HG03457 (cell line): ENCODE results near the gene GRM3.
A peak's percentile ranks its signal among the peaks of the same experiment; 100 is the strongest.

ENCODE experiments used
- ATAC-seq: cut with Tn5 transposase; IDR thresholded peaks from one replicate; pipeline ENCODE4 v1.9.1; 2021; ENCODE audit warnings: moderate number of reproducible peaks; ENCODE audit not compliant: unreplicated experiment

The GRM3 gene

DNA sequence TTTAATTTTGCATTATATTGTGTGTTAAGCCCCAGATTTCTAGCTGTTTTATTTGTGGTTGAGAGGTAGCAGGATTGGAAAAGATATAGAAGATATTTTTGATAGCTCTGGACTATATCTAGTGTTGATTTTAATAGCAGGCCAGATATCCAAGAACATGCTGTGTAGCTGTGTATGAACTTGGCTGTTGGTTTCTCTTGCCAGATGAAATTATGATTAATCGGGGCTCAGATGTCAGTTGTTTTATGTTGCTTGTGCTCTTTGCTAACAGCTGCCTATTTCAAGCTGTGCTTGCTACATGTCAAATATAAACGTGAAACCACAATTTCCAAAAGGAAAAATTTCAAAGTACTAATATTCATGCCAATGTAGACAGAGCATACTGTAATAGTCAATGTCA lies 141.1 kb downstream of the GRM3 start:
- ATAC-seq = no peak

DNA sequence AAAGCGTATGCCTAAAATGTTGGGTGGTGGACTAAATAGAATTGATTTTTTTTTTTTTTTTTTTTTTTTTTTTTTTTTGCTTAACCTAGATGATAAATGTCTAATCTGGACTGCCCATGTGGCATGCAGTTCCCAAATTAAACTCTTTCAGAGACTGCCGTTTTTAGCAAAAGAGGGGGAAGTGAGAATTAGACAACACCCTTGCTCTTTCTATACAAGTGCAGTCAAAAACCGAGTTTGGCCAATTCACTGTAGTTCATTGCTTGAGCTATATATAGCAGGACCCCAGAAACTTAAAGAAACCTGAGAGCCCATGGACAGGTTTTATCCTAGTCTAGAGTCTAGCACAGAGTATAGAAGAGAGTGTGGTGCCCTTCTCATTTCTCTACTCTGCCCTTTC lies 141.9 kb downstream of the GRM3 start:
- peak; percentile 83 for ATAC-seq

DNA sequence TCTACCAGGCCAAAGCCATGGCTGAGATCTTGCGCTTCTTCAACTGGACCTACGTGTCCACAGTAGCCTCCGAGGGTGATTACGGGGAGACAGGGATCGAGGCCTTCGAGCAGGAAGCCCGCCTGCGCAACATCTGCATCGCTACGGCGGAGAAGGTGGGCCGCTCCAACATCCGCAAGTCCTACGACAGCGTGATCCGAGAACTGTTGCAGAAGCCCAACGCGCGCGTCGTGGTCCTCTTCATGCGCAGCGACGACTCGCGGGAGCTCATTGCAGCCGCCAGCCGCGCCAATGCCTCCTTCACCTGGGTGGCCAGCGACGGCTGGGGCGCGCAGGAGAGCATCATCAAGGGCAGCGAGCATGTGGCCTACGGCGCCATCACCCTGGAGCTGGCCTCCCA lies 142.7 kb downstream of the GRM3 start:
- ATAC-seq = no peak

DNA sequence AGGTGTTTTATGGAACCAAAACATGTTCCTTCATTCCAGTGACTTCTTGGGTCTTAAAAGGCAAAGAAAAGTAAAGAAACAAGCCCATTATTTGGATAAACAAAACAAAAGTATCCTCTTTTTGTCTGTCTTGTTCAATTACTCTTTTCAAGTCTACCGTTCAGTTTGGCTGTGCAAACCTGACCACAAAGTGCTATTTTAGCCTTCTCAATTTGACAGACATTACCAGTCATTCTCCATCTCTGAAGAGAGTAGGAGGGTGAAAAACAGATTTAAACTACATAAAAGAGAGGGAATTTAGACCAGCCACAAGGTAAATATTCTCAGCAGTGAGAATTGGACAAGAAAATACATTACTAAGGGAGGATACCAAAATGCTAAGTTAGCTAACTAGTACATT lies 145.2 kb downstream of the GRM3 start:
- no peak for ATAC-seq

DNA sequence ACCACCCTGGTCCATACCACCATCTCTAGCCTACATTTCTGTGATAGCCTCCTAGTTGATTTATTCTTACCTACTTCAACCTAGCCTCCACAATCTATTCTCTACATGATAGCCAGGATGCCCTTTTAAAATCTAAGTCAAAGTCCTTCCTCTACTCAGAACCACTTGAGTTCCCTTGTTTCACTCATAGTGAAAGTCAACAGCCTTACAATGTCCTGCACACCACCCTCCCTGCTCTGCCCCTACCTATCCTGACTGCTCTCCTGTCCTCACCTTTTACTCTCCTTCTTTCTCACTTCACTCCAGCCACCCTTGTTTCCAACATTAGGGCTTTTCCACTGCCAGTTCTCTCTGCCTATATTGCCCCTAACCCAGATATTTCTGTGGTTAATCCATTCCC lies 146.7 kb downstream of the GRM3 start:
- ATAC-seq = no peak

DNA sequence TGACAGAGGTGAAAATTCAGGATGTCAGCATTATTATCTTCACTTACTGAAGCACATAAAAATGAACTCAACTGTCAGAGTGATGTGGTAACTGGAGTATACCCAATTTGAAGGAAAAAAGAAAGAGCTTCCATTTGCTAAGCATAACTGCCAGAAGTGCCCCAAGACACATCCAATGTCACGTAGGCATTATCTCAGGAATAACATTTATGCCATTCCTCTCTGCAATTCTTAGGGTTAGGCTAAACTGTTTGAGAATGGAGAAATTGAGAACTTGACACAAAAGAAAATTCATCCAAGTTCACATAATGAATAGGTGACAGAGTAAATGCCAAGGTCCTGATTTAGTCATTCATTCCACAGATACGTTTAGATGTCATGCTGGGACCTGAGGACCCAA lies 148.6 kb downstream of the GRM3 start:
- no peak for ATAC-seq

DNA sequence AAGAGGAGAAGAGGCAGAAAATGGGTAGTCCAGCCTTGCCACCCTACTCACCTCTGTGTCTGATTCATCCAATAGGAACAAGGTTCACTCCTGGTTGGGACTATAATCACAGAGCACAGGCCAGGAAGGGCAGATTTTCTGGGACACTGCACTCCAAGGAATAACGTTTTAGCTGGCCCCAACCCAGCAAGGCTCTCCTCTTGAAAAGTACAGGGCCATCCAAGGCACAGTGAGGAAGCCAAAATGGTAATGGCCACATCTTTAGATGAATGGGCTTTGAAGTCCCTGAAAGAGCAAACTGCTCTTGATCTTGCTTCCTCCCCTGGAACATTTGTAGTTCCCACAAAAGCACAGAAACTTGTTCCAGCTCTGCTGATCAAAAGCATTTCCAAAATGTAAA lies 149.4 kb downstream of the GRM3 start:
- no peak for ATAC-seq

DNA sequence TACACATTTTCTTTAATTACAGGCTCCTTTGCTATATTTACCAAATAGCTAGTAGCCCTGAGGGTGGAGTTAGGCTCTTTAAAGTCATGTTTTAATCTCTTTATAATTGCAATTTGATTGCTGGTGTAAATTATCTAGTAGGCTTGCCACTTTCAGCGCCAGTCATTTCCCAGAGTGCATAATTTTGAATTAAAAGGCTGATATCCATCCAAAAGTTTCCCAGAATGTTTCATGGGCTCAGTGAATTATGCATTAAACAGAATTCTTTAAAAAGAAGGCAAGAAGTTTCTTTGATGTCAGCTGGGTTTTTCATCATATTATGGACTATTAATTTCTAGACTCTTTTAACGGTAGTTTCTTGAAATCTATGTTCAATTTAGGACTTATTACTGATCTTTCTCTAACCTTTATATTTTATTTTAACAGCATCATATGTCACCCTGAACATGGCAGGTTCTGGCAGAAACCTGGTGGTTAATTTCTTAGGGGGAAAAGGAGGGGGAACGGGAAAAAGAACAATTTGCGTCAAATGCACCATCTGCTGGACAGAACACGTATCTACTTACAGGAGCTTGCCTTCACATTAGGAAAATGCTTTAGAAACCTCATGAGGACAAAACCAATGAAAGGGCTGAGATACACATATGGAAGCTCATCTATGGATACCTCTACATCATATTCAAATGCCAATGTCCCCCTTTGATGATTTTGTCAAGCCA lies 171.1 kb downstream of the GRM3 start:
- ATAC-seq = no peak

DNA sequence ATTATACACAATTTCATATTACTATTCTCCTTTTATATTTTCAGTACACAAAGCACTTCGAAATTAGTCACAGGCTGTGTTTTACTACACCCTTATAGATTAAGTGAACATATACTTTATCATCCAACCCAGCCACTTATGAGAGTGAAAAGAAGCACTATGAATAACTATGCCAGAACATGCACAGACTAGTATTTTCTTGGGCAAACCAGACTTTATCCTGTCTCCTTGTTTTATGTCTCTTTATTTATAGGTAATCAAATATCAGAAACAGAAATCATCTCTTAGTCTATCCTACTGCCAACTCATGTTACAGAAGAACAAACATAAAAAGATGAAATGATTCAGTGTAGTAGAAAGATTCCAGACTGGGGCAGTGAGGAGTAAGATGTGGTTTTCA lies 171.8 kb downstream of the GRM3 start:
- ATAC-seq = no peak

DNA sequence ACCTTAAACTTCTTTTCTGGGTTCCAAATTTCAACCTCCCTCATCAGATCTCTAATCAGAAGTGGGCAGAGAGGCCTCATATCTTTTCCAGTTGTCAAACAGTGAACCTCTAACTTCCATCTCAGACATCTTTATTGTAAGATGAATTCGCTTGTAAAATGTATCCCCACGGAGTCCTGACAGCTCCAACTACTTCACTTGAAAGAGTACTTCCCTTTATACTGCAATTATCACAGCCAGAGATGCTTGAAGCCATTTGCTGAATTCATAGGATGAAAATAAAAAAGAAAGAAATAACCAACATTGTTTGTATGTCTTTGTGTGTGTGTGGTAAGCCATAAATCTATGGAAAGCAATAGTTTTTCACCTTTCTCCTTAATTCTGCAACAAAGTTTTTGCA lies 175.2 kb downstream of the GRM3 start:
- no peak for ATAC-seq

DNA sequence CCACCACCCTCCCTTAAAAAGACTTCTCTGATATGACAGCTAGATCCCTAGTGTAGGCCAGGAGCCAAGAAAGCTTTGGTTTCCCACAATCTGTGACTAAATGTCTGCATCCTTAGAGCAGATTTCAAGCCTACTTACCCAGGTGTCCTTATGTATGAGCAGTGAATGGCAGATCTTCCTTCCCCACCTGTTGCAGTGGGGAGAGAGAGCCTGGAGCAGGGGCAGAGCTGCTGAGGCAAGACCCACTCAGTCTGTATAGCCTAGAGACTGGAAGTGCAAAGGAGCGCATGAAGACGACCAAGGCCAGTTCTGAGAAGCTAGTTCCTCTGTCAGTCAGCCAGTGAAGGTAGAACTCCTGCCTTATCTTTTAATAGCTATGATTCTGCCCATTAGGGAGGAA lies 180.1 kb downstream of the GRM3 start:
- no peak for ATAC-seq

DNA sequence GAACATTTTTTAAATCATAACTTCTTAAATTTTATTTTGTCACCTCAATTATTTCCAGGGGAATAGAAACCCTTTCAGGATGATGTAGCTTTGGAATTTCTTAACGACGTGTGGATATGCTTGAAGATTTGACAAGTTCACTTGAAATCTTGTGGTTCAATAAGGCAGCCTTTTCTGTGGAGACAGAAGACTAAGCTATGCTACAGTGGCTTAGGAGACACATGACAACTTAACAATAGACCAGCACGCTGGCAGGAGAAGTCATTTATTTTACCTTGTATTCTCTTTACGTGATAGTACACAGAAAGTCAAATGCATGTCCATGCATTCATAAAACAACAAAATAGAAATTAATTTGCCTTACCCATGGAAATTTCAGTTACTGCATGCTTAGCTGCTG lies 181.6 kb downstream of the GRM3 start:
- no peak for ATAC-seq

DNA sequence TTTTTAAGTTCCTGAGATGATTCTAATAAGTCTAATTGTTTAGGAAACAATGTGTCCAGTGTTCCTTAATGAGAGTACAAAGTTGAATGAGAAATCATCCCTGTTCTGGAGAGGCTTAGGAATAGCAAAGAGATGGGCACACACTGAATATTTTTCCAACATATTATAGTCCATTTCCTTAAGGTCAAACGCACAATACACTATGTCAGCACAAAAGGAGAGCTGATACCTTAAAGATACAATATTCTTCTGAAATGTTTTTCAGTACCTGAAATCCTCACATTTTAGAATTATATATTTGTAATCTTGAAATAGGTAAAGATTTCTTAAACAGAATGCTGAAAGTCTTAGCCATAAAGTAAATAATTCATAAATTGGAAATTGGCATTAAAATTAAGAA lies 183.2 kb downstream of the GRM3 start:
- no peak for ATAC-seq

DNA sequence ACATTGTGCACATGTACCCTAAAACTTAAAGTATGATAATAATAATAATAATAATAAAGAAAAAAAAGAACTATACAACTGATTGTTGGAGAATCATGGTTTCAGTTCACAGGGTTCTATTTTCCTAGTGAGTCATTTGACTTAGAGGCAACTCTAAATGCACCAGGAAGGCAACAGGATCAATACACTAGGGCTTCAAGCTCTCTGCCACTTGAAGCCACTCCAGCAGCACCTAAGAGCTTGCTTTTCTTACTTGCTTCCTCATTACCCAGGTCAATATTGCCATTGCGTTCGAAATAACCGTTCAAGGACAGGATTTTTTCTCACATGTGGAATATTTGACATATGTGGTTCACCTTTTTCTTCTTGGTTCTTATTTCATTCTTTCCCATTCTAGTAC lies 189.7 kb downstream of the GRM3 start:
- ATAC-seq = no peak

DNA sequence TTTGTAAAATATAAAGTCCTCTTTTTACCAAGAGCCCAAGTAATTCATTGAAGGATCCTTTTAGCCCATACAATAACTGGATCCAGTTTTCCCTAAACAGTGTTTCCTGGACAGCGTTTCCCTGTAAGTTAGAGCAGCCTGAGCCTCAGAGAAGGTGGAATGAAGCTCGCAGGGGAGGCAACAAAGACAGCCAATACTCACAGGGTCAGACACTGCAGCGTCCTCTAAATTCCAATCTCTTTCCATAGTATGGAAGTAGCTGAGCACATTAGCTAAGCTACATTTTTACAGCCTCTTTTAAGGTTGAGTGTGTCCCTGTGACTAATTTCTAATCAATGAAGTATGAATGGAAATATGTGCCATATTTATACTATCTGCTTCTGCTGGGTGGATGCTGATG lies 193.5 kb downstream of the GRM3 start:
- ATAC-seq = no peak

DNA sequence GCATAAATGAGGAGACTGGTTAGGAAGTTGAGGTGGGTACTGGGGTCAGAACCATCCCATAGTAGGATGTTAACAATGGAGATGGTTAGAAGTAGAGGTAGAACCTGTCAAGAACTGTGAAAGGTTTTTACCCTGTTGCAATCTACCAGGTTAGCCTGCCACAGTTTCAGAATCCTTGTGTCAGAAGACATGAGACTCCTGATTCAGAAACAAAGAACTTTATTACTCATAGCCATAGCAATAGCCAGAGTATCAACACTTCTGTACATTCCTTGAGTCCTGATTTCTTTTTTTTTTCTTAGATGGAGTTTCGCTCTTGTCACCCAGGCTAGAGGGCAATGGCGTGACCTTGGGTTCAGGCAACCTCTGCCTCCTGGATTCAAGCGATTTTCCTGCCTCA lies 200.9 kb downstream of the GRM3 start:
- ATAC-seq = no peak

DNA sequence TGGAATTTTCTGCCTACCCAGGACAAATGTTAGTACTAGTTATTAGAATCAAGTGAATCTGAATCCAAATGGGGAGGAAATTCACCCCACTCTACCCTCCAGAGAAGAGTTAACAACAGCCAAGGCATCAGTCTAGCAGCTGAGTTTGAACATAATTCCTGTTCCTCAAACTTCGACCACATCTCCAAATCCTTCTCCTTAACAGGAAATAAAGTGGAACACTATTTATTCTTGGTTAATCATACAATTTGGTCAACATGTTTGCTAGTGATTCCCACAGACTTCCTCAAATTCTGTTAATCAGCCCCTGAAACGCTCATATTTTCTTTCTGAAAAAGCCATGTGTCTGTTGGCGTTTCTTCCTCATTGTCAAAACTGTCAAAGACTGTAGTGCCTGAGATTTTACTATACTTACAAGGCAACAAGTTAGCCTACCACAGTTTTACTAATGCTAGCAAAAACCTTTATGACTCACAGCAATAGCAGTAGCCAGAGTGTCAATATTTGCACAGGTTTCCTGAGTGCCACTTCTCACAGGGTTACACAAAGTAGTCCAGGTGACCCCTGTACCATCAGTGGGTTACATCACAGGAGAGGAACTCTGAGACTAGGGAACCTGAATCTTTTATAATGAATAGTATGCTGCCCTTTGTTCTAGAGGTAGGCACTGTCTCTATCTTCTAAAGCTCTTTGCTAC lies 202.9 kb downstream of the GRM3 start:
- no peak for ATAC-seq

DNA sequence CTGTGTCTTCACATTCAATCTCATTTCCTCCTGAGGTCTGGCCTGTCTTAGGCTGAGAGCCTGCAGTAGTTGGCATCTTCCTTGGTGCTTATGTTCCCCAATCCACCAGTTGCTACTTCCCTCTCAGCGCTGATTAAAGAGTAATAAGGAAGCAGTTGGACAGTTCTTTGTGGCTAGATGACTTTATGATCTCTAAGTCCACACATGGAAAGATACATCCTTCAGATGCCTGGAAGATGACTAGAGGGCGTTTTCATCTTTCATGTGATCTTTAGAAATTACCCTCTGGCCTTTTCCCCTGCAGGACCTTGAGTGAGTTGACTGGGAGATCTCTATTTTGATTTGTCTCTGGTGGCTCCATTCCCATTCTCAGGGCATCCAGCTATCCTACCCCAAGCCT lies 204.5 kb downstream of the GRM3 start:
- ATAC-seq = no peak

DNA sequence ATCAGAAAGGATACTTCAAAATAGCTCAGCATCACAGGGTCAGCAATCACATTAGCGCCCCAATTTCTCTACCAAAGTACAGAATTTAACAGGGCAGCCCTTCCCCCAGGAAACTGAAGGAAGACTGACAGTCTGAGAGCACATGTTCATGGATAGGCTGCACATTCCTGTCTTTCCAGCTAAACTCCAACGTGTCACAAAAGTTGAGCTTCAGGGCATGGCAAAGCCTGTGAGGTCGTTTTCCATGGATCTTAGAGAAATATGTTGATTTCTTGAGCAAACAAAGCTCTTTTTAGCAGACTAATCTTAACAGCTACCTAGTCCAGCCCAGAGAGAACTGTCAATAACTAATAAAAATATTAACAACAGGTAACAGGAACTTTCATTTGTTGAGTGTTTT lies 207.9 kb downstream of the GRM3 start:
- ATAC-seq = no peak

DNA sequence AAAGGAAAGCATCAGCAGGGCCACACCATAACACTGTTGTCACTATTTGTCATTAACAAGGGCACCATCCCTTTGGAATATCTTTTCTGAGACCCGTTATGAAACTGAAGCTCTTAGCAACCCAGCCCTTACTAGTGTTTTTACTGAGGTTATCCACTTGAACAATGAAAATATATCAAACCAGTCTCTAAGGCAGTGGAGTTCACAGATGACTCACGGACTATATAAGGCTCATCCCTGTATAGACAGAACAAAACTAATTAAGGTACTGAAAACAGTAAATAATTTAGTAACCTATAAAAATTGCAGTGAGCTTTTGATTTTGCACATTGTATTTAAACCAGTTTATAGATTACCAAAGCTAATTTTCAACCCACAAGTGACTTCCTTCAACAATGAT lies 219.7 kb downstream of the GRM3 start:
- ATAC-seq = peak; percentile 86

DNA sequence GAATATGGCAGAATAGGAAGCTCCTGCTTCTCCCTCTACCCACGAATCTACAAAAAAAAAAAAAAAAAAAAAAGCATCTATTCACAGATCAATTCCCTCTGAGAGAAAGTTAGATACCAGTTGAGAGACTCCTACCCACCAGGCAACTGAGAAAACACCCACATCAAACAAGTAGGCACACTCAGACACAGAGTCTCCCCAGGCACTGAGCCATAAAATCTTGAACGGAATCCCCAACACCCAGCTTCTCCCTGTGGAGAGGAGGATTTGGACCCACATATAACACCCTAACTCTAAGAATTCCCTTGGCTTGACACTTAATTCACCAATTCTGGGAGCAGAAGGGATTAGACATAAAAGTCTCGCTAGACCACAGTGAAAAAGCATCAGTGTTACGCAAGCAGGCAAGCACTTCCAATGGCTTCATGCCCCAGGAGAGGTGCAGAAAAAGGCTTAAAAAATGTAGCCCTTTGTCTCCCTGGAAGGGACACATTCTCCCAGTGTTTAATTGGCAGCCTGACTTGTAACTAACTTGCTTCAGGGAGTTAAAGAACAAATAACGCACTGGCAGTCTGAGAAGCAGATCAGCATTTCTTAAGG lies 223.6 kb downstream of the GRM3 start:
- no peak for ATAC-seq

DNA sequence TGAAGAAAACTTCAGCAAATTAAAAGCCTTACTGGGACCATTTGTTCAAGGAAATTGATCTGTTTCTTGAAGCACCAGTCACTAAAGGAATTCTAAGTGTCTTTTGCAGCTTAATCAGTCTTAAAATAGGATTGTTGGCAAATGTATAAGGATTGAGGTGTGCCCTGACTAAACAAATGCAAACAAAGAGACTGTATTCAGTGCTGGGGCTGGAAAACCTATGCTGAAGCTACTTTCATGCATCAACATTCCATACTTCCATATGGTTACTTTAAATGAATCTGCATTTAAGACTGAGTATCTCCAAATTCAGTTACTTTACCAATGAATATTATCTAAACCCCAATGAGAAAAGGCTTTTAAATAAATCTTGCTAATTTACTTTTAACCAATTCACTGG lies 232.4 kb downstream of the GRM3 start:
- no peak for ATAC-seq

DNA sequence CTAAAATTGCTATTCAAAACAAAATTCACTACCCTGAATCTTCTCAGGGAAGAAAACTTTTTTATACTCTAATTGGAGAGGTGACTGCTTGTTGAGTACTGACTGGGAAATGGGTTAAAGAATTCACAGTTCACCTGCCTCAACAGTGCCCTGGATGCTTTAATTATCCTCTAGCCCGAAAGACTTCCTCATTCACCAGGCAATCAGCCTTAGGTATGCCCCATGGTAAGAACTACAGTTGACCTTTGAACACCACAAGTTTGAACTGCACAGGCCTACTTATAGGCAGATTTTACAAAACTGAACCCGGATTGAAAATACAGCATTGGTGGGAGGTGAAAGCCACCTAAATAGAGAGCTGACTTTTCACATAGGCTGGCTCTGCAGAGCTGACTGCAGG lies 240.4 kb downstream of the GRM3 start:
- no peak for ATAC-seq
